ENCODE results near the gene COMMD4.

Gene COMMD4

DNA sequence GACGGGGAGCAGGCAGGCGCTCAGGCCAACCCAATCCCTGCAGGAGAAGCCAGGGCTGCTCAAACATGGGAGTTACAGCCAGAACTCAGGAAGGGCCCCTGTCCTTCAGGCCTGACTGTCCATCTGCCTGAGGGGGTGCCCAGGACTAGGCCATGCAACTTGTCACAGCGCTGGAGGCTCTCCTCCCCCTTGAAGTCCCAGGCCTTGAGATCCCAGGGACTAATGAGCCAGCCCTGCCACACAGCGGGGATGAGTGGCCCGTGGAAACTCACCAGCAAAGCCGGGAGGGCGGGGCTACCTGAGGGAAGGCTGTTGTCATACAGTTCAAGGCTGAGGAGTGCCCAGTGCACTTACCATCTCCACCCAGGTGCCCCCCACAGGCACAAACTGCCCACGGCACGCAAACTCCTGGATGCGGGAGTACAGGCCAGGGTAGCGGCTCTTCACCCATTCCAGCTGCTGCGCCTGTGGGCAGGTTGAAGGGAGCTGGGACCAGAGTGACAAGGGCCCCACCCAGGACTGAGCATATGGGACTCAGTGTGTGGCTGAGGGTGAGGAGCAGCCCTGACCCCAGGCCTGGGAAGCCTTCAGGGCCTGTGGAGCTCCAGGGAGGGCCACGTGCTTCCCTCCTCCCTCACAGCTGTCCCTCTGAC, 26.3 kb downstream of the COMMD4 start:
- DNase-seq (ENCODE audit: low spot score), result no peak
- TF ChIP-seq, protein P1, sequence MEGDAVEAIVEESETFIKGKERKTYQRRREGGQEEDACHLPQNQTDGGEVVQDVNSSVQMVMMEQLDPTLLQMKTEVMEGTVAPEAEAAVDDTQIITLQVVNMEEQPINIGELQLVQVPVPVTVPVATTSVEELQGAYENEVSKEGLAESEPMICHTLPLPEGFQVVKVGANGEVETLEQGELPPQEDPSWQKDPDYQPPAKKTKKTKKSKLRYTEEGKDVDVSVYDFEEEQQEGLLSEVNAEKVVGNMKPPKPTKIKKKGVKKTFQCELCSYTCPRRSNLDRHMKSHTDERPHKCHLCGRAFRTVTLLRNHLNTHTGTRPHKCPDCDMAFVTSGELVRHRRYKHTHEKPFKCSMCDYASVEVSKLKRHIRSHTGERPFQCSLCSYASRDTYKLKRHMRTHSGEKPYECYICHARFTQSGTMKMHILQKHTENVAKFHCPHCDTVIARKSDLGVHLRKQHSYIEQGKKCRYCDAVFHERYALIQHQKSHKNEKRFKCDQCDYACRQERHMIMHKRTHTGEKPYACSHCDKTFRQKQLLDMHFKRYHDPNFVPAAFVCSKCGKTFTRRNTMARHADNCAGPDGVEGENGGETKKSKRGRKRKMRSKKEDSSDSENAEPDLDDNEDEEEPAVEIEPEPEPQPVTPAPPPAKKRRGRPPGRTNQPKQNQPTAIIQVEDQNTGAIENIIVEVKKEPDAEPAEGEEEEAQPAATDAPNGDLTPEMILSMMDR (IDR thresholded peaks at IDR 0.05; ENCODE audit: extremely low read depth, missing control alignments), result no peak

DNA sequence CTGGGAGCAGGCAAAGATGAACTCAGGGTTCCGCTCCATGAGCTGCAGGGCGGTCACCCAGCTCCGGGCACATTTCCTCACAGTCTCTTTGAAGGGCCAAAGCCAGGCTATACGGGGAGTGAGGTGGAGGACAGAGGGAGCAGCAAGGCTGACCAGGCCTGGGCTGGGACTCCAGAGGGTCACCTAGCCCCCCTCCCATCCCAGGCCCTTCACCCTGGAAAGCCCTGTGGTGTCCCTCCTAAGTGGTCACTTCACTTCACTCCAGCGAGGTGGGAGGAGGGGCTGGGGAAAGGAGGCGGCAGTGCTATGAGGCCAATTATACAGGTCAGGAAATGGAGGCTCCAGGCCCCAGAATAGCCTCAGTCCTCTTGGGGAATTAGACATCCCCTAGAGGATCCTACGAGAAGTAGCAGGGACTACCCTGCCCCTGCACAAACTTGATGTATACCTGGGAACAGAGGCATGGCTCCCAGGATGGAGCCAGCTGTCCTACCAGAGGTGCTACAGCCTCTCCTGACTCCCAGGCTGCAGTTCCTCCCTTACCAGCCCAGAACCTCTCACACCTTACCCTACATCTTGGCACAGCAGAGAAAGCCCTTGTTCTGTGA, 26.9 kb downstream of the COMMD4 start:
- TF ChIP-seq, protein P1 (IDR thresholded peaks at IDR 0.05; ENCODE audit: extremely low read depth, missing control alignments), result no peak

DNA sequence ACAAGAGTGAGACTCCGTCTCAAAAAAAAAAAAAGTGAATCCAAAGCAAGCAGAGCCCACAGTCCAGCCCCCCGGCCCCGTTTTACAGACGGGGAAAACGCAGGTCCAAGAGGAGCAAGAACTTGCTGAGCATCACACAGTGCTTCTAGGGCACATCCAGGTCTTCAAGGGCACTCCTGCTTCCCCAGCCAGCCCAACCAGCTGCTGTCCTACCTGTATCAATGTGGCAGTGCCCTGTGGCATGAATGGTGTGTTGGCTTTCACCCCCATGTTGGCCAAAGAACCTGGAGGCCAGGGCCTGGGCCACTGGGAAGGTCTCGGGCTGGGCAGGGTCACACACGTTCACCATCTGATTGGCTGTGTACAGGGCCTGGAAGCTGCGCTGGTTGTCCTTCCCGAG, 27.9 kb downstream of the COMMD4 start:
- TF ChIP-seq, protein P1 (IDR thresholded peaks at IDR 0.05; ENCODE audit: extremely low read depth, missing control alignments), result no peak
- no peak for DNase-seq (ENCODE audit: low spot score)

More for the DNA sequence above, 26.9 kb downstream of the COMMD4 start:
- DNase-seq (ENCODE audit: low spot score), result no peak

DNA sequence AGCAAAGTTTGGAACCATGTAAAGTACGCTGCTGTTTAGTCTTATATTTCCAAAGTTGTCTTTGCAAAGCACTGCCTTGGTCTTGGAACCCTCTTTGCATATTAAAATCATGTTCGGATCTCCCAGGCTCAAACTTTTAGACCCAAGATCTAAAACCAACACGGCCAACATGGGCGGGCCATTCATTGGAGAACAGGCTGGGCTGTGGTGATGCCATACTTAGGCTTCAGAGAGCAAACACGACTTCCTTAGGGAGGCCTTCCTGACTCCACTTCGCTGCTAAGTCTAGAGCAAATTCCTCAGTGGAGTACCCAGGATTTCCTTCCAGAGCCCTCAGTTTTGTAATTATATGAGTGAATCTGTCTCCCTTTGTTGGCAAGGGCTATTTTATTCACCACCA, 29.0 kb downstream of the COMMD4 start:
- TF ChIP-seq, protein P1 (IDR thresholded peaks at IDR 0.05; ENCODE audit: extremely low read depth, missing control alignments), result no peak
- no peak for DNase-seq (ENCODE audit: low spot score)

DNA sequence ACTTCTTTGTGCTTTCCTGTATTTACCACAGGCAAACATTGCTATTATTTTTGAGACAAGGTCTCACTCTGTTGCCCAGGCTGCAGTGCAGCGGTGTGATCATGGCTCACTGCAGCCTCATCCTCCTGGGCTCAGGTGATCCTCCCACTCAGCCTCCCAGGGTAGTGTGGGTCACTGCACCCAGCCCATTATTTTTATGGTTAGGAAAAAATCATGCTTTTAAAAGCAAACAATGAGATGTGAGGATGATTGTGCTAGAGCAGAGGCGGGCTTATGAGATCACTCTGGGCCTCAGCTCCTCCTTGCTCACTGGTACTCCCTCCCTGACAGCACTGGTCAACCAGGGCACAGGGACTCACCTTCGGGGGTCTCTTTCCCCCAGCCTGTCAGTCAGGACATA, 30.3 kb downstream of the COMMD4 start:
- TF ChIP-seq, protein P1 (IDR thresholded peaks at IDR 0.05; ENCODE audit: extremely low read depth, missing control alignments), result no peak
- no peak for DNase-seq (ENCODE audit: low spot score)

DNA sequence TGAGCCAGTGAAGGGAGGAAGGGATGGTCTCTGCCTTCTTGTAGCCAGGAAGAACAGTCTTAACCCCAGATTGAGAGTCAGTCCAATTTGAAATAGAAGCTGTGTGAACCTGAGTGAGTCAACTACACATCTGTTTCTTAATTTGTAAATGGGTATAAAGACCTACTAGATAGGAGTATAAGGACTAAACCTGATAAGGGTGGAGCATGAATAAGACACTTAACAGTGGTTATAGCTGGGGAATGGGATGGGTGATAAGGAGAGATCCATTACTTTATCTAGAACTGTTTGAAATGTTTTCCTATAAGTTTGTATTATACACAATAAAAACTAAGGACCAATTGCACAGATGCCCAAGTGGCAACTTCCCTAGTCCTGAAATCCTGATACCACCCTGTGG, 31.1 kb downstream of the COMMD4 start:
- no peak for DNase-seq (ENCODE audit: low spot score)
- TF ChIP-seq, protein P1 (IDR thresholded peaks at IDR 0.05; ENCODE audit: extremely low read depth, missing control alignments), result no peak

DNA sequence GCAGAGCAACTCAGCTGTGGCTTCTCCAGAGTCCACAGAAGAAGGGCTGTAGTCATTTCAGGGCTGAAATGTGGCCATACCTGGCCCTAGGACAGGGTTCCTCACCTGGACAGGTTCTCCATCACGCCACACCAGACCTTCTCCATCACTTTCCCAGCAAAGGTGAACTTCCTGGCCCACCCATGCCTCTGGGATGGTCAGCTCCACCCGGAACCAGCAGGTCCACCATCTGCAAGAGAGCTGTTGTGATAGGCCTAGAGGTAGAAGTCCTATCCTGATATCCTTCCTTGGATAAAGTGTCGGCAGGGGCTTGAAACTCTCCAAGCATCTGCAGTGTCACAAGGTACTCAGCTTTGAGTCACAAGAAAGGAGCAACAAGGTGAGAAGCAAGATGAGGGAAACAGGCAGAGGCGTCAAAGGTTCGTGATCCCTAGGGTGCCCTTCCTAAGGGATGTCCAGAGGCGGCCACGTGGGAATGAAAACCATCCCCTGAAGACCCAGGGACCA, 31.6 kb downstream of the COMMD4 start:
- TF ChIP-seq, protein P1 (IDR thresholded peaks at IDR 0.05; ENCODE audit: extremely low read depth, missing control alignments), result no peak
- DNase-seq (ENCODE audit: low spot score), result no peak

Measured in GM20000 (cell line).